HG02623 (cell line): ENCODE measurements around the gene PPP5C.
"Not testable (repeated sequence)": the region's sequence is repeated elsewhere in the genome, so short reads cannot be mapped to it uniquely, and the experiment has no call there.

Source experiments
- ATAC-seq: cut with Tn5 transposase; IDR thresholded peaks from one replicate; pipeline ENCODE4 v1.9.1; 2021; ENCODE audit warnings: moderate library complexity; ENCODE audit not compliant: unreplicated experiment

PPP5C gene

DNA sequence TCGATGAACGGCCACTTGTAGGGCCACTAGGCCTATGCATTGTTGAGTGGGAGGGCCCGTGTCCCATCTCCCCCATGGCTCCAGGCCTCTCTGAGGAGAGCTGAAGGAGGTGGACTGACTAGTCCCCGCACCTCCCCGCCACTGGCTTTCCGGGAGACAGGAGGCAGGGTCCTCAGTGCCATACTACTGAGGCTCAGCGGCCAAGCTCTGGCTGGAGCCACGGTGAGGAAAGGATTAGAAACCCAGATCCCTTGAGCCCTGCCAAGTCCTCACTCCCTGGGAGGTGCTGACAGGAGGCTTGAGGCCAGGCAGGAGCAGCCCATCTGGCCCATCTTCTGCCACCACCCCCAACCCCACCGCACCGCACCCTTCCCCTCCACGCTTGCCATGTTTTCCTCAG, 37.5 kb downstream of the PPP5C start:
- no peak for ATAC-seq

GRCh38 chr19:46385636-46386035, 38.7 kb downstream of the PPP5C start:
- ATAC-seq = no peak

GRCh38 chr19:46386151-46386550, 39.3 kb downstream of the PPP5C start:
- ATAC-seq = no peak

GRCh38 chr19:46386996-46387712, 40.3 kb downstream of the PPP5C start:
- no peak for ATAC-seq

DNA sequence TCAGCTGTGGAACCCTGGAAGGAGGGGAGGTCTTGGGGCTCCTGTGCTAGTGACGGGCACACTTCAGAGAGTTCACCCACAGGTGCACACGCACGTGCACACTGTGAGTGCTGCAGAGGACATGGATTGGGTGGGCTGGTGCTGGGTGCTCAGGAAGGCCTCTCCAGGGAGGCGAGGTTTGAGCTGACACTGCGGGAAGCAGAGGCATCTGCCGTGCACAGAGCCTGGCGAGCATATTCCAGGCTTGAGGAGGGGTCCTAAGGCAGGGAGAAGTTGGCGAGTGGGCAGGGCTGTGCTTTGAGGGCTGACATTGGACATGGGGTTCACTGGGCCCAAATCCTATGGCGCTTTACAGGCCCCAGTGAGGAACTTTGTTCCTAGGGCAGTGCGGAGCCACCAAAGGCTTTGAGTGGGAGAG, 40.8 kb downstream of the PPP5C start:
- no peak for ATAC-seq

- ATAC-seq = no peak
Measured at GRCh38 chr19:46388311-46389095, 41.6 kb downstream of the PPP5C start.

- ATAC-seq = no peak
Measured at GRCh38 chr19:46390121-46390858, 43.4 kb downstream of the PPP5C start.

- ATAC-seq = no peak
Measured at GRCh38 chr19:46390866-46391265, 44.0 kb downstream of the PPP5C start.

DNA sequence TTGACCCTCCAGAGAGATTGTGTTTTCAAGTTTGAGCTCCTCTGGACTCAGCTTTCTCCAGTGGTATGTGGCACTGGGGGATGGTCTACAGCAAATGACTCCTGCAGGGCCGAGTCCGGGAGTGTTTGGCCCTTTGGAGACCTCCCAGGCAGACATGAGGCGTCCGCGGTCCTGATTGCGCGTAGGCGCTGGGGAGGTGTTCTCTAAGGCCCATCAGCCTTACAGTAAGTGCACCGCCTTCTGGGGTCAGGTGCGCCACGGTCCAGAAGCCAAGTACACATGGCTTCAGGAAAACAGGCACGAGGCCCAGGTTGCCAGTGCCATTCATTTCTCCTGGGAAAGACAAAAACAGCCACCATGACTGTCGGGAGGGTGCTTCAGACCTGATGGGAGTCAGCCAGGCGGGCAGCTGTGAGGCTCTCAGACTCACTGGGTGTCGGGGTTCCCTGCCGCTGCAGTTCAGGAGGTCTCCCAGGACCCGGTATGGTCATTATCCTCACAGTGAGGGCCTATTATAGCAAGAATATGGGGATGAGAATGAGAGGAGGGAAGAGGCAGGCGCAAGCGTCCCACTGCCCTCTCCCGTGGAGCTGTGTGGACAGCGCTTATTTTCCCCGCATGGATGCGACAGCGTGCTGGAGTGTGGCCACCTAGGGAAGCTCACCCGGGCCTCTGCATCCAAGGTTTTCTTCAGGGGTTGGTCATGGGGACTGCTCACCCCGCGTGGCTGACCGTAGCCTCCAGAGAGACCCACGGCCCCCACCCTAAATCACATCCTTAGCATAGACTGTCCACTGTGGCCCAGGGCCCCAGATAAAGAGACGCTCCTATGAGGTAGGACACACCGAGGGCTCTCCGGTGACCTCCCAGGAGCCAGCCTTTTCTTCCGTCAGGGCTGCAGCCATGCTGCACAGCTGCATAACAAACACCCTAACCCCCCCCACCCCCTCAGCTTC, 44.7 kb downstream of the PPP5C start:
- no peak for ATAC-seq

- no peak for ATAC-seq
Measured at GRCh38 chr19:46392252-46392801, 45.4 kb downstream of the PPP5C start.

- no peak for ATAC-seq
Measured at GRCh38 chr19:46392837-46393236, 46.0 kb downstream of the PPP5C start.

DNA sequence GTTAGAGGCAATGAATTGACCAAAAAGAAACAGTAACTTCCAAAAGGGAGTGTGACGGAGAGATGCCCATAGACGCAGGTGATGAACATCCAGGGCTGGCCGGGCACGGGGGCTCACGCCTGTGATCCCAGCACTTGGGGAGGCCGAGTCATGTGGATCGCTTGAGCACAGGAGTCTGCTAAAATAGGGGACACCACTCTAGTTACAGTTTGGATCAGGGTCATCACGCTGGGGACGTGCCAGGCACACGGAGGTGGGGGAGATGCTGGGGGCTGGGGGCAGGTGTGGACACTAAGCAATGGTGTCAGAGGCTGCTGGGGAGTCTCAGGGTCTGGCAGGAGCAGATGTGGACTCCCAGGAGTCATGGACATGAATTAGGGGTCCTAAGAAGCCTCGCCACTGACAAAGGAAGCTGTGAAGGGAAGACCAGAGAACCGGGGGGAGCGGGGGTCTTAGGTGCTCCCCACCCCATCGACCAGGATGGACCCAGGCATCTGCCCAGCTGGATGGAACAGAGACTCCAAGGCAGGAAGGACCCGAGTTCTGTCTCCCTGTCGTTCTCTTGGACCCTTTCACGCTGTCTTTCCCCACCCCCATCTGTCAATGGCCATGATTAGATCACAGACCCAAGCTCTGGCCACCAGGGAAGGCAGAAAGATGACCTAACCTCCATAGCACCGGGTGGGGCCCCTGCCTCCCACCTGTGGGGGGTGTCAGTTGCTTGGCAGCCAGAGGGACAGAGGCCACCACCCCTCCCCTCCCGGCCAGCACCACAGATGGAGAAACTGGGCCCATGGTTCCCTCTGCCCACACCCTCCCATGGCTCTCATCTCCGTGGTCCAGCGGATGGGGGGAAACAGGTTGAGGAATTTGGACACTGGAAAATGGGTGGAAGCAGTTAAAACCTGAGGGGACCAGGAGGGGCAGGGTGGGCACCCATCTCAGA, 46.8 kb downstream of the PPP5C start:
- ATAC-seq = no peak

DNA sequence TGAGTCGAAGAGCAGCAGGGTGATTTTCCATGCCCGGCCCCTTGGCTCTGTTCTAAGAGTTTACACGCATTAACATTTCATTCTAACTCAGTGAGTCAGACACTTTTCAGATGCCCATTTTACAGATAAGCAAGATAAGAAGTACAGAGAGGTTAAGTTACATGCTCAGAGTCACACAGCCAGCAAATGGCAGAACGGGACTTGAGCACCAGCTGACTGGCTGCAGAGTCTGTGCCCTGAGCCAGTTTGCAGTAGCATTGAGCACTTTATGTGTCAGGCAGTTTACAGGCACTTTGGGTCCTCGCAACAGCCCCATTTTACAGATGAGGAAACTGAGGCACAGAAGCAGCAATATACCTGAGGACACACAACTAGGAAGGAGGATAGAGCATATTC, 47.5 kb downstream of the PPP5C start:
- ATAC-seq = no peak

DNA sequence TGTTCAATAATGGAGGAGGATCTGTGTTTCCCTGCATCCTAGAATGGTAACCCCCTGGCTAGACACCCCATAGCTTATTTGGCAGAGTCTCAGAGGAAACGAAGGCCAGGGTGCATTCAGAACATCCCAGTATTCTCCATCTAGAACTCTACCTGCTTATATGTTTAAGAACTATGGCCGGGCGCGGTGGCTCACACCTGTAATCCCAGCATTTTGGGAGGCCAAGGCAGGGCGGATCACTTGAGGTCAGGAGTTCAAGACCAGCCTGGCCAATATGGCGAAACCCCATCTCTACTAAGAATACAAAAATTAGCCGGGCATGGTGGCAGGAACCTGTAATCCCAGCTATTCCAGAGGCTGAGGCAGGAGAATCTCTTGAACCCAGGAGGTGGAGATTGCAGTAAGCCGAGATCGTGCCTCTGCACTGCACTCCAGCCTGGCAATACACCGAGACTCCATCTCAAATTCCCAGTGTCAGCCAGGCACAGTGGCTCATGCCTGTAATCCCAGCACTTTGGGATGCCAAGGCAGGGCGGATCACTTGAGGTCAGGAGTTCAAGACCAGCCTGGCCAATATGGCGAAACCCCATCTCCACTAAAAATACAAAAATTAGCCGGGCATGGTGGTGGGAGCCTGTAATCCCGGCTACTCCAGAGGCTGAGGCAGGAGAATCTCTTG, 51.1 kb downstream of the PPP5C start:
- not testable (repeated sequence) for ATAC-seq

- no peak for ATAC-seq
Measured at GRCh38 chr19:46402725-46403124, 55.8 kb downstream of the PPP5C start.

DNA sequence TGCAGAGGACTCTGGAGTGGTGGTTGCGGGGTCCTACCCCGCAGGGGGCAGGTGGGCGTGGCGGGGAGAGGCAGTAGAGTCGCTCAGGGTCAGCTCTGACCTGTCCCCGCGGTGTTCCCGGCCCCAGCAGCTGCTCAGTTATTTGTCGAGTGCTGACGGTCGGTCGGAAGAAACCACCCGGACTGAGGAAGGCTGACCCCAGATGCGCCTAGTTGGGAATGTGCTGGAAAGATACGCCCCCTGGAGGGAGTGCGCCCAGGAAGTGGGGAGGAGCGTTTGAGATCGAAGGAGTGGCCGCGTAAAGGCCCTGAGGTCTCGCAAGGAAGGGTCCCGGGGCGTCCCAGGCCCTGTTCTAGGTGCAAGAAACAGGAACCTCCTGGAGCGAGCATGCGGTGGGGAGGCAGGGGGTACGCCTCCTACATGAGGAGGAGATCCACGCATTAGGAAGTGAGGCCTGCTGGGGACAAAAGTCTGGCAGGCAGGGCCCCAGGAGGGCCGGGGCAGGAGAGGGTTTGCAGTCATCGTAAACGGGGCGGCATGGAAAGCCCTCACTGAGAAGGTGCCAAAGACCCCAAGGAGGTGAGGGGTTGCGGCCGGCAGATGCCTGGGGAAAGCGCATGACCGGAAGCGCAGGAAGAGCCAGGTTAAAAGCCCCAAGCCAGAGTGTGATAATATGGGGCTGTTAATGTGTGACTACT, 57.3 kb downstream of the PPP5C start:
- ATAC-seq = no peak

- ATAC-seq = no peak
Measured at GRCh38 chr19:46404753-46405468, 58.0 kb downstream of the PPP5C start.
